Astrocyte of the spinal cord (primary cell): ENCODE measurements around the gene HSPA12B.

ENCODE experiments used
- DNase-seq: peaks from one replicate; pipeline ENCODE4 v3.0.0; 2011; ENCODE audit warnings: low read depth, low spot score
- H3K4me3 ChIP-seq: 2 replicates; pipeline ENCODE4 v1.5.1; 2011; ENCODE audit warnings: low read depth, mild to moderate bottlenecking, low read length, moderate library complexity
- CTCF ChIP-seq: IDR thresholded peaks from 2 replicates; pipeline ENCODE4 v1.5.1; 2012; ENCODE audit warnings: low read depth, mild to moderate bottlenecking, low read length, inconsistent platforms
- in situ Hi-C: cut with HindIII; loops from 2 replicates; pipeline ENCODE4 v1.10.0; 2017; ENCODE audit warnings: low sequenced_read_pairs

HSPA12B gene

GRCh38 chr20:3764659-3765058, 32.2 kb downstream of the HSPA12B start:
- H3K4me3 ChIP-seq = no peak overlapping the region
- in situ Hi-C loops = no loop called here
- no peak for DNase-seq
- no peak for TF ChIP-seq CTCF

GRCh38 chr20:3765171-3765882, 32.8 kb downstream of the HSPA12B start:
- no peak for TF ChIP-seq CTCF
- H3K4me3 ChIP-seq = no peak overlapping the region
- in situ Hi-C loops = no loop called here
- no peak for DNase-seq

GRCh38 chr20:3766422-3767109, 34.1 kb downstream of the HSPA12B start:
- no peak for DNase-seq
- no peak for TF ChIP-seq CTCF
- in situ Hi-C loops = no loop called here
- H3K4me3 ChIP-seq = peak overlapping the region; percentile 69

GRCh38 chr20:3767110-3767426, 34.6 kb downstream of the HSPA12B start:
- no peak for DNase-seq
- peak overlapping the region; percentile 69 for H3K4me3 ChIP-seq
- no peak for TF ChIP-seq CTCF
- in situ Hi-C loops = no loop called here

- in situ Hi-C loops = no loop called here
- peak; percentile 98 for DNase-seq
- H3K4me3 ChIP-seq = peak within 1 kb of the TSS; percentile 74
- TF ChIP-seq CTCF = no peak
Observed at GRCh38 chr20:3767427-3768341, 35.2 kb downstream of the HSPA12B start, which contains the start of gene ADISSP. Gene ADISSP (minus strand): TSS chr20:3767753. CDS start chr20:3760100, 7,653 bp downstream.

GRCh38 chr20:3768342-3769130, 36.1 kb downstream of the HSPA12B start:
- in situ Hi-C loops = no loop called here
- TF ChIP-seq CTCF = peak; percentile 55
- DNase-seq = peak; percentile 74
- H3K4me3 ChIP-seq = peak overlapping the region; percentile 74
